HG03175 (cell line): ENCODE results near the gene PHF21B.

ENCODE experiments used
- ATAC-seq: cut with Tn5 transposase; IDR thresholded peaks from one replicate; pipeline ENCODE4 v1.9.1; 2021; ENCODE audit warnings: mild to moderate bottlenecking, moderate library complexity; ENCODE audit not compliant: unreplicated experiment

PHF21B gene

GRCh38 chr22:44898236-44898635, 111.6 kb downstream of the PHF21B start:
- no peak for ATAC-seq

- ATAC-seq, result no peak
Observed at GRCh38 chr22:44895296-44896055, 114.3 kb downstream of the PHF21B start.

- ATAC-seq, result no peak
Observed at GRCh38 chr22:44894782-44895181, 115.0 kb downstream of the PHF21B start.

DNA sequence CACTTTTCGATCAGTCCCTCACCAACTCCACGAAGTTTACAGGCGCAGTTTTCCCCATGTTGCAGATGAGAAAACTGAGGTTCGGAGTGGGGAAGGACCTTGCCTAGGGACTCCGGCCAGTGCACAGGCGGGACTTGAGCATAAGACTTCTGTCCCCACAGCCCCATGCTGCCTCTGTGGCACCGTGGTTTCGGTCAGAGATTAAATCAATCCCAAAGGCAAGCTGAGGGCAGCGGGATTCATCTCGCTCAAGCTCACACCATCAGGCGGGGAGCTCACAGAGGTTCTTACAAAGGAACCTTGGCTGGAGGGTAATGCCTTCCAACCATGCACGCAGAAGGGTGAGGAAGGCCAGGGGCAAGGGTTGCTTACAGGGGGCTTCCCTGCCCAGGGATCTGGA, 115.5 kb downstream of the PHF21B start:
- no peak for ATAC-seq

DNA sequence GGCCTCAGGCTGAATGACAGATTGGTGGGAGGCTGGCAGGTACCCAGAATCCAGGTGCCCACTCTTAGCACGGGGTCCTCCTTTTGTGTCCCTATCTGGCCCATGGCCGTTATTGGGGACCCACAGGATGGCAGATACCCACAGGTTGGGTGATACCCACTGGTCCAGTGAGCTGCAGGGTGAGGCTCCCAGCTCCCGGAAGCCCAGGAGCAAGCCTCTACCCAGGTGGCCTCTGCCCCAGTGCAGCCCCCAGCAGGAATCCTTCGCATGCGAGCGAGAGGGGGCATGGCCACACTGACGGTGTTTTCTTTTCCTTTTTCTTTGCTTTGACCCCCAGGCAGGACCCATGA, 116.1 kb downstream of the PHF21B start:
- ATAC-seq, result no peak

- no peak for ATAC-seq
Observed at GRCh38 chr22:44892803-44893730, 116.7 kb downstream of the PHF21B start.

DNA sequence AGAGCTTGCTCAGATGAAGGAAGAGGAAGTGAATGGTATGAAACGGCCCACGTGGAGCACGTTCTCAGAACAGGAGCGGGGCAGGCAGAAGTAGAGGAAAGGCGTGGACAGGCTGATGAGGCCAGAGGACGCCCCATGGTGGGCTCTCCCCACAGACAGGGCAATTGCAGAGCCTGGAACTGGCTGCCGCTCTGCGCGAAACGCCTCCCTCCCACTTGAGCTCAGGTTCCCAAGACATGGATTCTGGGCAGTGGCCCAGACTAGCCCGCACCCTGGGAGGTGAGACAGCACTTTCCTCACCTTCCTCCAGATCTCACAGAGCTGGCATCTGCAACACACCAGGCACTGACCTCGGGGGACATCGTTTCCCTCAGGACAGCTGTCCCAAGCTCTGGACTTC, 117.6 kb downstream of the PHF21B start:
- no peak for ATAC-seq

DNA sequence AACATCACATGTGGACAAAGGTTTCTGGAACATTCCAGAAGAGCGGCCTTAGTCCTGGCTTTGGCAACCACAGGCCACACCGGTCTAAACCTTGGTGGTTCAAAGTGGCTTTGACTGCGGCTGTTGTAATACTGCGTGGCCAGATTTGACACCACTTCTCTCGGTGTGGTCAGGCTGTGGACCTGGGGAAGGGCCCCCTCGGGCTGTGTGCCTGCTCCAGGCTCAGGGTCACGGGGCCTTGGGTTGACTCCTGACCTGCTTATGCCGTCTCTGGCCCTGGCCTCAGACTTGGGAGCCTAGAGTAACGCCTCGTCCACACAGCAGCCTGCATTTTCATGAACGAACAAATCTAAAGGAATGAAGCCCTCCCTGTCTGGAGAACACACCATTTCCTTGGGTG, 118.0 kb downstream of the PHF21B start:
- no peak for ATAC-seq

- ATAC-seq, result no peak
Observed at GRCh38 chr22:44891293-44891747, 118.5 kb downstream of the PHF21B start.

DNA sequence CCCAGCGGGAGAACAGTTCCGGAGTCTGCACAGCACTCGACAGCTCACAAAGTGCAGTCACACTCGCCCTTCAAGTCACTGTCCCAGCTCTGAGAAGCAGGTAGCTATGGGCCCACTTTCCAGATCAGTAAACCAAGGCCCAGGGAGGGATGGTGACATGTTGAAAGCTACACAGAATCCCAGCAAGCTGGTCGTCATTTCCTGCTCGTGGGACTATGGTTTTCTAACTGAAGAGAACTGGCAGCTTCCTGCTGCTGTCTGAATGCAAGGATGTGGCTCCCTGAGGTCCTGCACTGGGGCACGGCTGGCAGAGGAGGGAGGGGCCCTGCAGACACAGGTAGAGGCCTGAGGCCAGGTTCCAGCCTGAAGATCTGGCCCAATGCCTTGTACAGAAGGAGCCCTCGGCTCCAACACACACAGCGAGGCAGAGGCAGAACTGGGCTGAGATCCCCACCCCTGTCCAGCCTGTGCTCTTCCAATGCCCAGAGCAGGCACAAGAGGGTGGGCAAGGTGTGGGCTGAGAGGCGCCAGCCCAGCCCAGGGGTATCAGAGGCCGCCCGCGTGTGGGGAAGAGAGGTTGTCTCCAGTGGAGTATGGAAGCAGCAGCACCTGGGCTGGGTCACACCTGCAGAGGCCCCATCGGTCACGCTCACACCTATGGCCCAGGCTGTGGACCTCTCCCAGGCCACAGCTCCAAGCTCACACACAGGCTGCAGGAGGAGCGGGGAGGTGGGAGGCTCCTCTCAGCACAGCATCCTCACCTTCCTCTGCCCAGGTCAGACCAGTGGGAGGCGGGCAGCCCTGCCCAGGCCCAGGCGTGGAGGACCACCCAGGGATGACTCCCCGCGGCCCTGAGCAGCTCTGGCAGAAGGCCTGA, 119.2 kb downstream of the PHF21B start:
- no peak for ATAC-seq

- no peak for ATAC-seq
Observed at GRCh38 chr22:44889255-44889878, 120.4 kb downstream of the PHF21B start.

DNA sequence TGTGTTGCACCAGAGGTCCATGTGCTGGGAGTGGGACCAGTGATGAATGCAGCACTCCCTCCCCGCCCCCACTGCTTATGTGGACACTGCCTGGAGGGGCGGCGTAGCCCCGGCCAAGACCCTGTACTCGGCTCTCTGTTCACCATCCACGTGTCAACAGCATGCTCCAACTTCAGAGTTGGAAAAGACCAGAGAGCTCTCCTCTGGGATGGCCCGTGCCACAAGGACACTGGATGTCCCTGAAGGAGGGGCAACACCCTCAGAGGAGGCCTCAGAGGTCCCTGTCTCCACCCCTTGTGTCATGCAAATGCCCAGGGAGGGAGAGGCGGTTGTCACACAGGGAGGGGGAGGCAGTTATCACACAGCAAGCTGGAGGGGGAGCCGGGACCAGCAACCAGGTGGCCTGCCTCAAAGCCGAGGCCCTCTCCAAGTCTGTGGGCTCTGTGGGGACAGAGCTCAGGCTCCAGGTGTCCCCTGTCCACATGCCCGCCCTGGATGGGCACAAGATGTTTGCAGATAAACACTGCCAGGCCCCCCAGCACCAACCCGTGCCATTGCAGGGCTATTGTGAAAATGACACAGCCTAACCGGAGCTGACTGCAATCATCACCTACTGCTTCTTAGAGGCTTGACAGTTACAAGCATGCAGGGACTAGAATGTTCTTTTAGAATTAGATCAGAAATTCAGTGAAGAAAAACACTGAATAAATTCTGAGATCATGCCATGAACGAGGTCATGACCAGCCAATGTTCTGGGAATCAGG, 121.1 kb downstream of the PHF21B start:
- ATAC-seq, result no peak

GRCh38 chr22:44887941-44888366, 121.9 kb downstream of the PHF21B start:
- ATAC-seq, result no peak

GRCh38 chr22:44885806-44886360, 123.9 kb downstream of the PHF21B start:
- ATAC-seq, result no peak

GRCh38 chr22:44884968-44885805, 124.6 kb downstream of the PHF21B start:
- ATAC-seq, result no peak

- ATAC-seq, result no peak
Observed at GRCh38 chr22:44884562-44884961, 125.2 kb downstream of the PHF21B start.

- ATAC-seq, result no peak
Observed at GRCh38 chr22:44883011-44883421, 126.8 kb downstream of the PHF21B start.

GRCh38 chr22:44882226-44882905, 127.4 kb downstream of the PHF21B start:
- ATAC-seq, result no peak
